ENCODE results near the gene CD93. TPM values are rescaled to one million over a fixed set of nuclear protein-coding genes. Genes with fewer than 3 reads are reported as not detected.

CD93 gene
- polyA plus RNA-seq, 4 donors = 0.67 to 36.7 (median 8.9) TPM

GRCh38 chr20:23031346-23031745 is 54.8 kb downstream of the CD93 start:
- no peak overlapping the region for H3K27ac ChIP-seq (ENCODE audit: low read depth in 1 of 3, low read length in 2 of 3)
- H3K4me3 ChIP-seq (ENCODE audit: low read depth in 1 of 3, low read length in 3 of 3) = no peak overlapping the region
- peaks cover 0 to 11% (median 4%) of the 10 kb centered on the region in 3 donors for H3K27me3 ChIP-seq (ENCODE audit: control insufficient read depth in 3 of 3, insufficient read depth in 3 of 3, low read length in 3 of 3)
- H3K9me3 ChIP-seq (ENCODE audit: control insufficient read depth in 2 of 2, insufficient read depth in 1 of 2, low read depth in 1 of 2, low read length in 1 of 2) = no peaks in the 10 kb centered on the region
- H3K4me1 ChIP-seq (ENCODE audit: control insufficient read depth in 3 of 3, insufficient read depth in 2 of 3, low read depth in 1 of 3, low read length in 2 of 3) = no peaks in the 10 kb centered on the region
- DNase-seq (no peak), FAIRE-seq (no peak)
- 87 to 92% (median 89%) methylated on average over 6 of the region's 6 CpGs for WGBS, 3 donors
- H3K36me3 ChIP-seq (ENCODE audit: control insufficient read depth in 3 of 3, insufficient read depth in 2 of 3, low read depth in 1 of 3, low read length in 3 of 3) = no peaks in the 10 kb centered on the region

Other genes starting within 250 kb of the CD93 start
- gene SSTR4, start 51.0 kb downstream of the CD93 start, polyA plus RNA-seq = under 1 TPM in 1 of 4 donors, not detected in 3; 0.16 TPM
- gene THBD, start 36.7 kb downstream of the CD93 start, polyA plus RNA-seq = 10 to 100 TPM in 1 of 4 donors, 1 to 10 TPM in 3; 1.8 to 29.6 (median 2.4) TPM